Measurements from ENCODE around the gene CTTNBP2NL.
A peak's percentile ranks its signal among the peaks of the same experiment; 100 is the strongest.

Gene CTTNBP2NL

GRCh38 chr1:112492076-112492475, 96.1 kb downstream of the CTTNBP2NL start:
- Histone ChIP-seq H3K18ac (ENCODE audit: low read length) (no peak overlapping the region), H2BK120ac (ENCODE audit: low read depth, low read length) (no peak overlapping the region), H4K5ac (ENCODE audit: low read length) (no peak overlapping the region), H3K4me3 (ENCODE audit: low read length) (no peak overlapping the region), H3K4me2 (ENCODE audit: low read length) (no peak overlapping the region), H3K56ac (ENCODE audit: low read length) (no peak overlapping the region), H3K9ac (ENCODE audit: low read length) (no peak overlapping the region), H4K8ac (ENCODE audit: low read depth, low read length) (no peak overlapping the region), H2AK5ac (ENCODE audit: low read length) (no peak overlapping the region), H3K79me2 (ENCODE audit: control insufficient read depth, insufficient read depth, low read length) (no peaks in the 10 kb centered on the region), H3K4me1 (ENCODE audit: control insufficient read depth, low read depth, low read length) (no peaks in the 10 kb centered on the region), H2BK15ac (replicated peaks; ENCODE audit: low read depth) (no peak overlapping the region), H3K36me3 (ENCODE audit: control insufficient read depth, insufficient read depth, low read length) (no peaks in the 10 kb centered on the region), H3K23ac (ENCODE audit: low read length) (no peak overlapping the region), H3K27me3 (ENCODE audit: insufficient read depth, low read length, poor library complexity) (no peaks in the 10 kb centered on the region), H2BK5ac (ENCODE audit: low read length) (no peak overlapping the region), H3K79me1 (ENCODE audit: low read length) (no peaks in the 10 kb centered on the region), H3K4ac (ENCODE audit: low read depth, low read length) (no peak overlapping the region), H3K27ac (ENCODE audit: low read depth, low read length) (no peak overlapping the region)
- no peak for DNase-seq
- no CpG with 5 or more reads among the region's 1 CpG for WGBS (ENCODE audit: extremely low coverage, insufficient coverage, low lambda C conversion rate)

GRCh38 chr1:112493351-112493750, 97.3 kb downstream of the CTTNBP2NL start:
- Histone ChIP-seq H3K18ac (ENCODE audit: low read length) (no peak overlapping the region), H2BK5ac (ENCODE audit: low read length) (no peak overlapping the region), H3K23ac (ENCODE audit: low read length) (no peak overlapping the region), H3K9ac (ENCODE audit: low read length) (no peak overlapping the region), H2BK120ac (ENCODE audit: low read depth, low read length) (no peak overlapping the region), H3K4me1 (ENCODE audit: control insufficient read depth, low read depth, low read length) (no peaks in the 10 kb centered on the region), H3K4me2 (ENCODE audit: low read length) (no peak overlapping the region), H3K27me3 (ENCODE audit: insufficient read depth, low read length, poor library complexity) (no peaks in the 10 kb centered on the region), H3K79me2 (ENCODE audit: control insufficient read depth, insufficient read depth, low read length) (no peaks in the 10 kb centered on the region), H3K36me3 (ENCODE audit: control insufficient read depth, insufficient read depth, low read length) (no peaks in the 10 kb centered on the region), H3K4me3 (ENCODE audit: low read length) (no peak overlapping the region), H2BK15ac (replicated peaks; ENCODE audit: low read depth) (no peak overlapping the region), H4K5ac (ENCODE audit: low read length) (no peak overlapping the region), H4K8ac (ENCODE audit: low read depth, low read length) (no peak overlapping the region), H3K56ac (ENCODE audit: low read length) (no peak overlapping the region), H3K4ac (ENCODE audit: low read depth, low read length) (no peak overlapping the region), H2AK5ac (ENCODE audit: low read length) (no peak overlapping the region), H3K27ac (ENCODE audit: low read depth, low read length) (no peak overlapping the region), H3K79me1 (ENCODE audit: low read length) (no peaks in the 10 kb centered on the region)
- WGBS (ENCODE audit: extremely low coverage, insufficient coverage, low lambda C conversion rate): no CpG with 5 or more reads among the region's 6 CpGs
- no peak for DNase-seq

- Histone ChIP-seq H3K79me2 (ENCODE audit: control insufficient read depth, insufficient read depth, low read length) (no peaks in the 10 kb centered on the region), H3K27ac (ENCODE audit: low read depth, low read length) (no peak overlapping the region), H3K56ac (ENCODE audit: low read length) (no peak overlapping the region), H3K9ac (ENCODE audit: low read length) (no peak overlapping the region), H4K8ac (ENCODE audit: low read depth, low read length) (no peak overlapping the region), H3K4ac (ENCODE audit: low read depth, low read length) (no peak overlapping the region), H3K79me1 (ENCODE audit: low read length) (no peaks in the 10 kb centered on the region), H3K4me3 (ENCODE audit: low read length) (no peak overlapping the region), H3K18ac (ENCODE audit: low read length) (no peak overlapping the region), H2BK5ac (ENCODE audit: low read length) (no peak overlapping the region), H3K36me3 (ENCODE audit: control insufficient read depth, insufficient read depth, low read length) (no peaks in the 10 kb centered on the region), H3K4me2 (ENCODE audit: low read length) (no peak overlapping the region), H2BK120ac (ENCODE audit: low read depth, low read length) (no peak overlapping the region), H2AK5ac (ENCODE audit: low read length) (no peak overlapping the region), H3K4me1 (ENCODE audit: control insufficient read depth, low read depth, low read length) (no peaks in the 10 kb centered on the region), H2BK15ac (replicated peaks; ENCODE audit: low read depth) (no peak overlapping the region), H4K5ac (ENCODE audit: low read length) (no peak overlapping the region), H3K27me3 (ENCODE audit: insufficient read depth, low read length, poor library complexity) (peaks cover 5% of the 10 kb centered on the region), H3K23ac (ENCODE audit: low read length) (no peak overlapping the region)
- WGBS (ENCODE audit: extremely low coverage, insufficient coverage, low lambda C conversion rate): no CpG with 5 or more reads among the region's 5 CpGs
- DNase-seq: no peak
Measured at GRCh38 chr1:112496290-112496689, 100.3 kb downstream of the CTTNBP2NL start.

GRCh38 chr1:112501810-112502641, 106.0 kb downstream of the CTTNBP2NL start:
- Histone ChIP-seq H3K4me1 (ENCODE audit: control insufficient read depth, low read depth, low read length) (no peaks in the 10 kb centered on the region), H3K27me3 (ENCODE audit: insufficient read depth, low read length, poor library complexity) (peaks cover 13% of the 10 kb centered on the region), H2BK15ac (replicated peaks; ENCODE audit: low read depth) (no peak overlapping the region), H3K23ac (ENCODE audit: low read length) (no peak overlapping the region), H2BK5ac (ENCODE audit: low read length) (no peak overlapping the region), H3K36me3 (ENCODE audit: control insufficient read depth, insufficient read depth, low read length) (no peaks in the 10 kb centered on the region), H4K8ac (ENCODE audit: low read depth, low read length) (no peak overlapping the region), H3K4me2 (ENCODE audit: low read length) (peak overlapping the region; percentile 56), H3K79me2 (ENCODE audit: control insufficient read depth, insufficient read depth, low read length) (no peaks in the 10 kb centered on the region), H2AK5ac (ENCODE audit: low read length) (no peak overlapping the region), H3K4me3 (ENCODE audit: low read length) (peak overlapping the region; percentile 3), H3K9ac (ENCODE audit: low read length) (peak overlapping the region; percentile 39), H3K79me1 (ENCODE audit: low read length) (no peaks in the 10 kb centered on the region), H3K18ac (ENCODE audit: low read length) (no peak overlapping the region), H3K56ac (ENCODE audit: low read length) (peak overlapping the region; percentile 65), H3K4ac (ENCODE audit: low read depth, low read length) (no peak overlapping the region), H2BK120ac (ENCODE audit: low read depth, low read length) (no peak overlapping the region), H4K5ac (ENCODE audit: low read length) (no peak overlapping the region), H3K27ac (ENCODE audit: low read depth, low read length) (no peak overlapping the region)
- no CpG with 5 or more reads among the region's 65 CpGs for WGBS (ENCODE audit: extremely low coverage, insufficient coverage, low lambda C conversion rate)
- peak; percentile 58 for DNase-seq

GRCh38 chr1:112502826-112503225, 106.8 kb downstream of the CTTNBP2NL start:
- H3K79me1 ChIP-seq (ENCODE audit: low read length): no peaks in the 10 kb centered on the region
- H3K23ac ChIP-seq (ENCODE audit: low read length): no peak overlapping the region
- H4K8ac ChIP-seq (ENCODE audit: low read depth, low read length): no peak overlapping the region
- H3K4ac ChIP-seq (ENCODE audit: low read depth, low read length): no peak overlapping the region
- no peak overlapping the region for H3K4me2 ChIP-seq (ENCODE audit: low read length)
- H3K9ac ChIP-seq (ENCODE audit: low read length): no peak overlapping the region
- H2BK120ac ChIP-seq (ENCODE audit: low read depth, low read length): no peak overlapping the region
- H4K5ac ChIP-seq (ENCODE audit: low read length): no peak overlapping the region
- H2AK5ac ChIP-seq (ENCODE audit: low read length): no peak overlapping the region
- H3K56ac ChIP-seq (ENCODE audit: low read length): no peak overlapping the region
- H3K4me3 ChIP-seq (ENCODE audit: low read length): no peak overlapping the region
- peaks cover 13% of the 10 kb centered on the region for H3K27me3 ChIP-seq (ENCODE audit: insufficient read depth, low read length, poor library complexity)
- H3K79me2 ChIP-seq (ENCODE audit: control insufficient read depth, insufficient read depth, low read length): no peaks in the 10 kb centered on the region
- H3K18ac ChIP-seq (ENCODE audit: low read length): no peak overlapping the region
- H3K36me3 ChIP-seq (ENCODE audit: control insufficient read depth, insufficient read depth, low read length): no peaks in the 10 kb centered on the region
- no peak overlapping the region for H2BK15ac ChIP-seq (replicated peaks; ENCODE audit: low read depth)
- no peak overlapping the region for H2BK5ac ChIP-seq (ENCODE audit: low read length)
- DNase-seq: peak; percentile 49
- no peaks in the 10 kb centered on the region for H3K4me1 ChIP-seq (ENCODE audit: control insufficient read depth, low read depth, low read length)
- no CpG with 5 or more reads among the region's 2 CpGs for WGBS (ENCODE audit: extremely low coverage, insufficient coverage, low lambda C conversion rate)
- no peak overlapping the region for H3K27ac ChIP-seq (ENCODE audit: low read depth, low read length)

Measured in mesendoderm (in vitro differentiated cells).